Measurements from ENCODE around the gene DDN. TPM values are rescaled to one million over a fixed set of nuclear protein-coding genes. Genes with fewer than 3 reads are reported as not detected.

DDN gene
- total RNA-seq, 4 donors from 2014 or later = 0.11 TPM; not detected in 3

DNA sequence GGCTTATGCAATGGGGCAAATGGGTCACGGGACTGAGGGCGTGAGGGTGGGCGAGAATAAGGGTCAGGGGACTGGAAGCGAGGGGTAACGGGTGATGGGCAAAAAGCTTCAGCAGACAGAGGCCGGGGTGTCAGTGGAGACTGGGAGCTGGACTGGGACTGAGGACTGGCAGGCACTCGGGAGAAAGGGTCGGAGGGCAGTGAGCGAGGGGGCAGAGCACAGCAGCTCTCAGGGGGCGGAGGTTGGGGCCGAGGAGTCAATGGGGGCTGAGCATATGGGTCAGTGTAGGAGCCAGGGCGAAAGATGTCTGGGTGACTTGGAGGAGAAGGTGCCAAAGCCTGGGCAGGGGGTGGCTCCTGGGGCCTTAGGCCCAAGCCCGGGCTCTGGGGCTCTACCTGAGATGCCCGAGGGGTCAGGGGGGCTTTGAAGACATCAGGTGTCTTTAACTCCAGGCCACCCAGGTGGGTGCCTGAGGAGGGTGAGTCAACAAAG, 41.2 kb upstream of the DDN start:
- Histone ChIP-seq H3K36me3 (peaks cover 76 to 99% (median 92%) of the 10 kb centered on the region in 4 donors), H3K4me1 (no peaks in the 10 kb centered on the region), H3K27ac (replicated peaks in 1 of 4) (no peak overlapping the region), H3K4me3 (no peak overlapping the region), H3K27me3 (no peaks in the 10 kb centered on the region), H3K9me3 (no peaks in the 10 kb centered on the region)
- intact Hi-C loops (cut with DNase I) = no loop called here
- no peak for DNase-seq (ENCODE audit: extremely low spot score)
- 88% methylated on average over 14 of the region's 14 CpGs for WGBS
- no peak for TF ChIP-seq POLR2AphosphoS5 (IDR thresholded peaks at IDR 0.05)
- TF ChIP-seq EP300 (IDR thresholded peaks at IDR 0.05) = no peak
- TF ChIP-seq POLR2A (IDR thresholded peaks at IDR 0.05; ENCODE audit: low read depth) = no peak
- TF ChIP-seq, protein P1, sequence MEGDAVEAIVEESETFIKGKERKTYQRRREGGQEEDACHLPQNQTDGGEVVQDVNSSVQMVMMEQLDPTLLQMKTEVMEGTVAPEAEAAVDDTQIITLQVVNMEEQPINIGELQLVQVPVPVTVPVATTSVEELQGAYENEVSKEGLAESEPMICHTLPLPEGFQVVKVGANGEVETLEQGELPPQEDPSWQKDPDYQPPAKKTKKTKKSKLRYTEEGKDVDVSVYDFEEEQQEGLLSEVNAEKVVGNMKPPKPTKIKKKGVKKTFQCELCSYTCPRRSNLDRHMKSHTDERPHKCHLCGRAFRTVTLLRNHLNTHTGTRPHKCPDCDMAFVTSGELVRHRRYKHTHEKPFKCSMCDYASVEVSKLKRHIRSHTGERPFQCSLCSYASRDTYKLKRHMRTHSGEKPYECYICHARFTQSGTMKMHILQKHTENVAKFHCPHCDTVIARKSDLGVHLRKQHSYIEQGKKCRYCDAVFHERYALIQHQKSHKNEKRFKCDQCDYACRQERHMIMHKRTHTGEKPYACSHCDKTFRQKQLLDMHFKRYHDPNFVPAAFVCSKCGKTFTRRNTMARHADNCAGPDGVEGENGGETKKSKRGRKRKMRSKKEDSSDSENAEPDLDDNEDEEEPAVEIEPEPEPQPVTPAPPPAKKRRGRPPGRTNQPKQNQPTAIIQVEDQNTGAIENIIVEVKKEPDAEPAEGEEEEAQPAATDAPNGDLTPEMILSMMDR (IDR thresholded peaks at IDR 0.05) = no peak

DNA sequence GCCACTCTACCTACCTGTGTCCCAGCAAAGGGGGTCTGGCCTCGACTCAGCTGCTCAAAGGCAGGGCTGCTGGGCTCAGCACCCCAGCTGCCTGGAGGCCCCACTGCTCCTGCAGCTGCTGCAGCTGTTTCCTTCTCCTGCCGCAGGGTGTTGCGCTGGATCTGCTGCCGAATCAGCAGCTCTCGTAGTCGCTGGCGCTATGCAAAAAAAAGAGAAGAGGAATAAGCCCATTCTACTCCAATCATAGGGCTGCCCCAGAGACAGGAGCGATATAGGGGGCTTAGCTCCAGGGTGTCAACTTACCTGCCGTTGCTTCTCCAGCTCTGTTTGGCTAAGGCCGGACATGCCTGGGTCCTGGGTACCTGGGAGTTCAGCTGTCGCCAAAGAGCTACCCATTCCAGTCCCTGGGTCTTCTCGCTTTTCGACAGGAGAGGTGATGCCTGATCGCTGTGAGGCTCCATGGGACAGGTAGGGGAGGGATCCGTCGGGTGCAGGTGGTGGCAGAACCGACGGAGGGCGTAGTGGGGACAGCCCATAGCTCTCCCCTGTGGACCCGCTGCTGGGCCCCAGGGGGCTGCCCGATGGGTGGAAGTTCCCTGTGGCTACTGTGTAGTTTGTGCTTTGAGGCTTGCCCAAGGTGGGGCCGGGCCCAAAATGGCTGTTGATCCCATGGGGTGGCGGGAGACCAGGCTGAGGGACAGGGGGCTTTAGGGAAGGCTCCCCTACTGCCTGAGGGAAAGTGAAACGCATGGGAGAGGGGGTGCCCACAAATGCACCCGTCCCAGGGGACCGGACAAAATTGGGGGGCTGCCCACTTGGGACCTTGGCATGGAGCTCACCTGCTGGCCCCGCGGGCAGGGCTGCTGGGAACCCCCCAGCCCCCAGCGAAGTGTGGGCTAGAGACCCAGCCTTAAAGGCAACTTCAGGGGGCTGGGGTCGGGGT, 40.5 kb upstream of the DDN start:
- no peak overlapping the region for H3K4me3 ChIP-seq
- H3K9me3 ChIP-seq = no peaks in the 10 kb centered on the region
- H3K36me3 ChIP-seq = peaks cover 71 to 99% (median 92%) of the 10 kb centered on the region in 4 donors
- no peaks in the 10 kb centered on the region for H3K4me1 ChIP-seq
- 85% methylated on average over 27 of the region's 30 CpGs for WGBS
- no peaks in the 10 kb centered on the region for H3K27me3 ChIP-seq
- DNase-seq (ENCODE audit: extremely low spot score) = no peak
- TF ChIP-seq POLR2A (IDR thresholded peaks at IDR 0.05; ENCODE audit: low read depth) (no peak), EP300 (IDR thresholded peaks at IDR 0.05) (no peak), POLR2AphosphoS5 (IDR thresholded peaks at IDR 0.05) (no peak)
- TF ChIP-seq, protein P1 (IDR thresholded peaks at IDR 0.05) = no peak
- intact Hi-C loops (cut with DNase I) = no loop called here
- H3K27ac ChIP-seq (replicated peaks in 1 of 4) = no peak overlapping the region

DNA sequence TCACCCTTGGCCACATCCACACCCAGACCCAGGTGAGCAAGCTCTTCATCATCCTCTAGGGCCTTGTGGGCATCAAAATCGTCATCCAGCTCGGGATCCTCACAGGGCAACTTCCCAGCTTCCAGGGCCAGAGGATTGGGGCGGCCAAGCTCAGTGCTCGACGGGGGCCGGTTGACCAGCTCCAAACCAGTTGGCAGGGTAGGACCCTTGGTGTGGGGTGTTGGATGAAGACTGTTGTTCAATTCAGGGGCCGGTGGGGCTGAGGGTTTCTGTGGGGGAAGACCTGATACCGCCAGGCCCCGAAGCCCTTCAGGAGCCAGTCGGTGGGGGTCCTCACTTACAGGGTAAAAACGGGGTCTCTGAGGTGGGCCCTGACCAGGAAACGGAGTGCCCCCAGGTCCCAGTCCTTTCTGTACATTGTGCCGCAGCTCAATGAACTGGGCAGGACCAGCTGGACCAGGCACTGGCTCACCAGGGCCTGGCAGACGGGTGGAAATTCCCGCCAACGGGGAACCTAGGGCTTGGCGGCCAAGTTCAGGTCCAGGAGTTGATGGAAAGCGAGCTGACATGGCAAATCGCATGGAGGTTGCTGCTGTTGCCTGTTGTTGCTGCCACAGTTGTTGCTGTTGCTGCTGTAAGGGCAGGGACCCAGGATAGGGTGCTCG, 39.2 kb upstream of the DDN start:
- peaks cover 66 to 99% (median 92%) of the 10 kb centered on the region in 4 donors for H3K36me3 ChIP-seq
- no peaks in the 10 kb centered on the region for H3K27me3 ChIP-seq
- no peaks in the 10 kb centered on the region for H3K9me3 ChIP-seq
- H3K4me1 ChIP-seq = peaks cover 0 to 10% (median 3%) of the 10 kb centered on the region in 4 donors
- WGBS = 88% methylated on average over 14 of the region's 20 CpGs
- TF ChIP-seq EP300 (IDR thresholded peaks at IDR 0.05) = no peak
- TF ChIP-seq POLR2AphosphoS5 (IDR thresholded peaks at IDR 0.05) = no peak
- TF ChIP-seq POLR2A (IDR thresholded peaks at IDR 0.05; ENCODE audit: low read depth) = no peak
- TF ChIP-seq, protein P1 (IDR thresholded peaks at IDR 0.05) = no peak
- no peak overlapping the region for H3K4me3 ChIP-seq
- intact Hi-C loops (cut with DNase I) = no loop called here
- DNase-seq (ENCODE audit: extremely low spot score) = no peak
- no peak overlapping the region for H3K27ac ChIP-seq (replicated peaks in 1 of 4)

DNA sequence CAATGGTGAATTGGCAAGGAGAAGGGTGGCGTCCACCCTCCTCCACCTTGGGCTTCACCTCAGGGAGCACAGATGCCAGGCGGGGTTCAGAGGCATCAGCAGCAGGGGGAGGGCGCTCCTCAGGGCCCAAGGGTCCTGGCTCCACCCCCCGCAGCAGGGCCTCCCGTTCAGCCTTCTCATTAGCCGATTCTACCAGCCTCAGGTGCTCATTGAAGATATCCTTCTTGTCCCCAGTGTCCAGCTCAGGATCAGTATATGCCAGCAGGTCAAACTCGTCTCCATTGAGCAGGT, 38.7 kb upstream of the DDN start:
- H3K9me3 ChIP-seq = no peaks in the 10 kb centered on the region
- peaks cover 66 to 99% (median 92%) of the 10 kb centered on the region in 4 donors for H3K36me3 ChIP-seq
- no peak for DNase-seq (ENCODE audit: extremely low spot score)
- H3K27ac ChIP-seq (replicated peaks in 1 of 4) = no peak overlapping the region
- TF ChIP-seq, protein P1 (IDR thresholded peaks at IDR 0.05) = no peak
- TF ChIP-seq POLR2AphosphoS5 (IDR thresholded peaks at IDR 0.05) (no peak), EP300 (IDR thresholded peaks at IDR 0.05) (no peak), POLR2A (IDR thresholded peaks at IDR 0.05; ENCODE audit: low read depth) (no peak)
- H3K4me3 ChIP-seq = no peak overlapping the region
- intact Hi-C loops (cut with DNase I) = no loop called here
- H3K4me1 ChIP-seq = peaks cover 0 to 15% (median 9%) of the 10 kb centered on the region in 4 donors
- no peaks in the 10 kb centered on the region for H3K27me3 ChIP-seq
- 95% methylated on average over 7 of the region's 7 CpGs for WGBS
